HepG2 (cell line): ENCODE measurements around the gene ANO4. TPM values are rescaled to one million over a fixed set of nuclear protein-coding genes. Genes with fewer than 3 reads are reported as not detected.

Experiments
- ATAC-seq: fragments of 200-7000 bp; cut with Tn5 transposase; 3 replicates; pipeline ENCODE4 v1.9.1; 2020; ENCODE audit warnings: mild to moderate bottlenecking, moderate library complexity
- BruUV-seq: library from RNA; stranded (reverse); fragments of 400-500 nt; replicated peaks from 2 replicates; lab custom pipeline; 2021; lab: Mats Ljungman, UMichigan
- CTCF ChIA-PET: fragments of 300-600 bp; formaldehyde crosslinking; extraction: SDS; loops from one replicate; lab custom pipeline; 2021; ENCODE audit warnings: low total read pairs, inconsistent platforms, low intra/inter-chr PET ratio; lab: Yijun Ruan, JAX
- POLR2A ChIA-PET: fragments of 350-600 bp; sonication (Branson Sonifier 250); formaldehyde crosslinking; loops from one replicate; lab custom pipeline; 2020; ENCODE audit warnings: antibody characterized with exemption, inconsistent platforms; lab: Yijun Ruan, JAX
- DNase-seq: peaks from one replicate; pipeline ENCODE4 v3.0.0-alpha.2; 2015; ENCODE audit warnings: low spot score
- FAIRE-seq: peaks from 3 replicates; lab custom pipeline; 2011; peaks lifted over from hg19 to GRCh38; lab: Jason Lieb, UNC
- H2AFZ ChIP-seq: one replicate; pipeline ENCODE4 v1.6.1; 2011; ENCODE audit warnings: low read length, inconsistent platforms
- H3K27ac ChIP-seq: fragments of 300-600 bp; 3 replicates; pipeline ENCODE4 v1.8.0; 2011; ENCODE audit warnings: mixed run types, mild to moderate bottlenecking, mixed read lengths, low read length, inconsistent platforms; ENCODE audit not compliant: insufficient read depth; ENCODE audit errors: extremely low read length
- H3K27me3 ChIP-seq, 2 experiments: fragments of 200-600 bp in 1 of 2; 2 replicates in 1 of 2; 3 replicates in 1 of 2; pipeline versions ENCODE4 v1.6.0 to v1.8.0; 2011; ENCODE audit warnings: low read length in 2 of 2, mild to moderate bottlenecking in 2 of 2, moderate library complexity in 2 of 2, inconsistent platforms in 1 of 2; ENCODE audit not compliant: insufficient read depth in 2 of 2, control insufficient read depth in 1 of 2
- H3K36me3 ChIP-seq, 2 experiments: fragments of 200-600 bp in 1 of 2; replicated peaks in 1 of 2; 2 replicates in 1 of 2; 3 replicates in 1 of 2; pipeline versions ENCODE4 v1.5.1 to v1.8.0; 2011; ENCODE audit warnings: low read length in 2 of 2, inconsistent platforms in 1 of 2; ENCODE audit not compliant: insufficient read depth in 2 of 2, control insufficient read depth in 1 of 2
- H3K4me1 ChIP-seq: 2 replicates; pipeline ENCODE4 v1.5.1; 2012; ENCODE audit warnings: low read length, inconsistent platforms; ENCODE audit not compliant: insufficient read depth
- H3K4me2 ChIP-seq: 2 replicates; pipeline ENCODE4 v1.6.0; 2011; ENCODE audit warnings: low read depth, low read length, inconsistent platforms
- H3K4me3 ChIP-seq, 3 experiments: fragments of 200-600 bp in 1 of 3; sonication (generic), shearing (Covaris generic) in 1 of 3; replicated peaks in 1 of 3; 2 replicates each; pipeline ENCODE4 v1.5.1; 2011 to 2016; ENCODE audit warnings: low read length in 3 of 3, inconsistent platforms in 2 of 3, low read depth in 2 of 3, mild to moderate bottlenecking in 2 of 3, control low read depth in 1 of 3, mixed read lengths in 1 of 3; ENCODE audit not compliant: insufficient read depth in 1 of 3
- H3K79me2 ChIP-seq: one replicate; pipeline ENCODE4 v1.6.1; 2011; ENCODE audit warnings: low read length, inconsistent platforms; ENCODE audit not compliant: insufficient read depth
- H3K9ac ChIP-seq: 2 replicates; pipeline ENCODE4 v1.6.0; 2011; ENCODE audit warnings: mild to moderate bottlenecking, low read depth, low read length, inconsistent platforms; ENCODE audit not compliant: insufficient read depth
- H3K9me3 ChIP-seq: 2 replicates; pipeline ENCODE4 v1.5.1; 2012; ENCODE audit warnings: mild to moderate bottlenecking, low read length
- H4K20me1 ChIP-seq: 2 replicates; pipeline ENCODE4 v1.6.0; 2011; ENCODE audit warnings: inconsistent platforms, mild to moderate bottlenecking, low read length, moderate library complexity; ENCODE audit not compliant: insufficient read depth
- AGO1 ChIP-seq: fragments of 200-400 bp; formaldehyde crosslinking; IDR thresholded peaks from 2 replicates; pipeline ENCODE4 v1.6.1; 2017; ENCODE audit warnings: mild to moderate bottlenecking, low read depth, low read length, moderate library complexity; ENCODE audit not compliant: poor library complexity, severe bottlenecking
- AGO2 ChIP-seq: fragments of 200-400 bp; formaldehyde crosslinking; optimal IDR thresholded peaks from 2 replicates; pipeline ENCODE3; 2017; ENCODE audit warnings: mild to moderate bottlenecking, low read depth, low read length, moderate library complexity
- FOXP1 ChIP-seq, 2 experiments: fragments of 450-650 bp in 1 of 2; IDR thresholded peaks; 2 replicates each; pipeline ENCODE4 v1.6.1; 2017 to 2018; ENCODE audit warnings: antibody characterized with exemption in 1 of 2
- GABPB1 ChIP-seq: IDR thresholded peaks from 2 replicates; pipeline ENCODE4 v1.6.1; 2016; ENCODE audit warnings: mild to moderate bottlenecking, missing genetic modification reagents, moderate library complexity, missing compliant biosample characterization
- HDAC2 ChIP-seq: sonication (generic); formaldehyde crosslinking; IDR thresholded peaks from 2 replicates; pipeline ENCODE4 v1.4.0; 2020; ENCODE audit warnings: missing genetic modification reagents
- KDM6A ChIP-seq: IDR thresholded peaks from 2 replicates; pipeline ENCODE4 v1.6.1; 2016; ENCODE audit warnings: low read depth
- MBNL3 ChIP-seq: fragments of 250-450 bp; sonication (Bioruptor Pico); conservative IDR thresholded peaks from 2 replicates; pipeline ENCODE4 v1.8.0; 2022; ENCODE audit warnings: mild to moderate bottlenecking, inconsistent platforms
- NR3C1 ChIP-seq: sonication (generic); formaldehyde crosslinking; IDR thresholded peaks from 2 replicates; pipeline ENCODE4 v1.4.0; 2020; ENCODE audit warnings: missing genetic modification reagents
- REXO4 ChIP-seq: sonication (generic); formaldehyde crosslinking; IDR thresholded peaks from 2 replicates; pipeline ENCODE4 v1.8.0; 2022; ENCODE audit warnings: missing genetic modification reagents, mild to moderate bottlenecking, borderline replicate concordance
- RNF2 ChIP-seq: fragments of 450-650 bp; conservative IDR thresholded peaks from 2 replicates; pipeline ENCODE4 v1.6.1; 2016; ENCODE audit warnings: low read depth
- SIN3A ChIP-seq: IDR thresholded peaks from 2 replicates; pipeline ENCODE4 v1.6.1; 2011; ENCODE audit warnings: low read depth, mild to moderate bottlenecking, control low read depth, low read length, borderline replicate concordance
- YEATS4 ChIP-seq: sonication (generic); formaldehyde crosslinking; IDR thresholded peaks from 2 replicates; pipeline ENCODE4 v1.4.0; 2020; ENCODE audit warnings: missing genetic modification reagents, borderline replicate concordance
- ZBTB42 ChIP-seq: sonication (generic); formaldehyde crosslinking; IDR thresholded peaks from 2 replicates; pipeline ENCODE4 v1.5.0; 2020; ENCODE audit warnings: mild to moderate bottlenecking, missing genetic modification reagents
- ZNF629 ChIP-seq: sonication (generic); formaldehyde crosslinking; conservative IDR thresholded peaks from 2 replicates; pipeline ENCODE4 v1.5.0; 2020; ENCODE audit warnings: missing genetic modification reagents
- ZNF879 ChIP-seq: sonication (generic); formaldehyde crosslinking; IDR thresholded peaks from 2 replicates; pipeline ENCODE4 v1.8.1; 2023; ENCODE audit warnings: missing genetic modification reagents
- in situ Hi-C: cut with HindIII; loops from 2 replicates; pipeline ENCODE4 v1.10.0; 2017; ENCODE audit warnings: low pct_unique_long_range_greater_than_20kb; ENCODE audit not compliant: extremely low pct_ligation_motif_present
- intact Hi-C: fragments of 100-400 bp; cut with micrococcal nuclease; formaldehyde crosslinking; loops from one replicate; pipeline ENCODE4 v1.10.0; 2022; ENCODE audit not compliant: unreplicated experiment
- polyA plus RNA-seq, 8 experiments: library from polyadenylated mRNA; depleted of rRNA in 3 of 8; stranded (reverse) in 7 of 8; unstranded in 1 of 8; fragments of >200 nt; fragmentation: Illumina TruSeq in 4 of 8; extraction: Trizol in 4 of 8; gene quantifications; 2 replicates each; pipeline versions ENCODE4 v1.2.1 to v1.2.3, GENCODE V29; 2011 to 2016; ENCODE audit warnings: low read depth in 4 of 8, missing spikeins in 1 of 8, mixed read lengths in 1 of 8; ENCODE audit not compliant: insufficient read depth in 1 of 8
- total RNA-seq, 5 experiments: library from RNA; depleted of rRNA; stranded (reverse); fragments of >200 nt; fragmentation: Illumina TruSeq; extraction: Trizol; gene quantifications; 2 replicates each; pipeline ENCODE4 v1.2.3, GENCODE V29; 2016; ENCODE audit warnings: low read depth in 1 of 5
- TF ChIP-seq, protein P1 (sequence below): sonication (generic); formaldehyde crosslinking; IDR thresholded peaks from 2 replicates; pipeline ENCODE4 v1.4.0; 2020; ENCODE audit warnings: missing genetic modification reagents
- TF ChIP-seq, protein P2 (sequence below): IDR thresholded peaks from 2 replicates; pipeline ENCODE4 v1.6.1; 2016; ENCODE audit warnings: low read depth

The ANO4 gene
- total and polyA plus RNA-seq, 2 of the 13 experiments (the other 11 are each of a cell fraction or from before 2014, with no cell fraction given): not detected

GRCh38 chr12:100758083-100758482 is 36.5 kb upstream of the ANO4 start (continued):
- TF ChIP-seq, protein P1, sequence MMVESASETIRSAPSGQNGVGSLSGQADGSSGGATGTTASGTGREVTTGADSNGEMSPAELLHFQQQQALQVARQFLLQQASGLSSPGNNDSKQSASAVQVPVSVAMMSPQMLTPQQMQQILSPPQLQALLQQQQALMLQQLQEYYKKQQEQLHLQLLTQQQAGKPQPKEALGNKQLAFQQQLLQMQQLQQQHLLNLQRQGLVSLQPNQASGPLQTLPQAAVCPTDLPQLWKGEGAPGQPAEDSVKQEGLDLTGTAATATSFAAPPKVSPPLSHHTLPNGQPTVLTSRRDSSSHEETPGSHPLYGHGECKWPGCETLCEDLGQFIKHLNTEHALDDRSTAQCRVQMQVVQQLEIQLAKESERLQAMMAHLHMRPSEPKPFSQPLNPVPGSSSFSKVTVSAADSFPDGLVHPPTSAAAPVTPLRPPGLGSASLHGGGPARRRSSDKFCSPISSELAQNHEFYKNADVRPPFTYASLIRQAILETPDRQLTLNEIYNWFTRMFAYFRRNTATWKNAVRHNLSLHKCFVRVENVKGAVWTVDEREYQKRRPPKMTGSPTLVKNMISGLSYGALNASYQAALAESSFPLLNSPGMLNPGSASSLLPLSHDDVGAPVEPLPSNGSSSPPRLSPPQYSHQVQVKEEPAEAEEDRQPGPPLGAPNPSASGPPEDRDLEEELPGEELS: no peak
- no peak for TF ChIP-seq RNF2
- TF ChIP-seq ZNF879 (CRISPR knock-in tag): no peak
- TF ChIP-seq YEATS4 (CRISPR knock-in tag): no peak
- TF ChIP-seq SIN3A: no peak
- TF ChIP-seq, protein P2, sequence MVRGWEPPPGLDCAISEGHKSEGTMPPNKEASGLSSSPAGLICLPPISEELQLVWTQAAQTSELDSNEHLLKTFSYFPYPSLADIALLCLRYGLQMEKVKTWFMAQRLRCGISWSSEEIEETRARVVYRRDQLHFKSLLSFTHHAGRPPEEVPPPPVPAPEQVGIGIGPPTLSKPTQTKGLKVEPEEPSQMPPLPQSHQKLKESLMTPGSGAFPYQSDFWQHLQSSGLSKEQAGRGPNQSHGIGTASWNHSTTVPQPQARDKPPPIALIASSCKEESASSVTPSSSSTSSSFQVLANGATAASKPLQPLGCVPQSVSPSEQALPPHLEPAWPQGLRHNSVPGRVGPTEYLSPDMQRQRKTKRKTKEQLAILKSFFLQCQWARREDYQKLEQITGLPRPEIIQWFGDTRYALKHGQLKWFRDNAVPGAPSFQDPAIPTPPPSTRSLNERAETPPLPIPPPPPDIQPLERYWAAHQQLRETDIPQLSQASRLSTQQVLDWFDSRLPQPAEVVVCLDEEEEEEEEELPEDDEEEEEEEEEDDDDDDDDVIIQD (CRISPR knock-in tag): no peak
- TF ChIP-seq, all 625 proteins: peak for 0

GRCh38 chr12:100767371-100767770 is 27.2 kb upstream of the ANO4 start:
- no peaks in the 10 kb centered on the region for H3K4me1 ChIP-seq
- CTCF ChIA-PET: no interaction called here
- no peaks in the 10 kb centered on the region for H3K9me3 ChIP-seq
- FAIRE-seq: no peak
- no peak for ATAC-seq
- H2AFZ ChIP-seq: no peak overlapping the region
- no peak overlapping the region for H3K27ac ChIP-seq
- no peak overlapping the region for H3K9ac ChIP-seq
- no peaks in the 10 kb centered on the region for H3K36me3 ChIP-seq
- intact Hi-C loops: no loop called here
- no peaks in the 10 kb centered on the region for H4K20me1 ChIP-seq
- no peaks in the 10 kb centered on the region; a peak in 1 of 5 replicates for H3K27me3 ChIP-seq
- BruUV-seq: no TSS peak
- POLR2A ChIA-PET: no interaction called here
- TF ChIP-seq MBNL3 (CRISPR knock-in tag) (no peak), AGO1 (no peak), HDAC2 (CRISPR knock-in tag) (no peak), REXO4 (CRISPR knock-in tag) (no peak), AGO2 (no peak), KDM6A (CRISPR knock-in tag) (no peak), GABPB1 (CRISPR knock-in tag) (no peak), FOXP1 (IDR thresholded peaks at IDR 0.05) (no peak), FOXP1 (CRISPR knock-in tag; IDR thresholded peaks at IDR 0.05) (no peak), ZBTB42 (CRISPR knock-in tag) (no peak), NR3C1 (no peak), ZNF629 (CRISPR knock-in tag) (no peak)
- no peak overlapping the region for H3K4me3 ChIP-seq
- no peak overlapping the region for H3K4me2 ChIP-seq
- in situ Hi-C loops: no loop called here
- no peak for DNase-seq
- no peaks in the 10 kb centered on the region for H3K79me2 ChIP-seq
